ENCODE measurements around the gene PHLDA3.
"Not testable (repeated sequence)": the region's sequence is repeated elsewhere in the genome, so short reads cannot be mapped to it uniquely, and the experiment has no call there.

PHLDA3 gene

DNA sequence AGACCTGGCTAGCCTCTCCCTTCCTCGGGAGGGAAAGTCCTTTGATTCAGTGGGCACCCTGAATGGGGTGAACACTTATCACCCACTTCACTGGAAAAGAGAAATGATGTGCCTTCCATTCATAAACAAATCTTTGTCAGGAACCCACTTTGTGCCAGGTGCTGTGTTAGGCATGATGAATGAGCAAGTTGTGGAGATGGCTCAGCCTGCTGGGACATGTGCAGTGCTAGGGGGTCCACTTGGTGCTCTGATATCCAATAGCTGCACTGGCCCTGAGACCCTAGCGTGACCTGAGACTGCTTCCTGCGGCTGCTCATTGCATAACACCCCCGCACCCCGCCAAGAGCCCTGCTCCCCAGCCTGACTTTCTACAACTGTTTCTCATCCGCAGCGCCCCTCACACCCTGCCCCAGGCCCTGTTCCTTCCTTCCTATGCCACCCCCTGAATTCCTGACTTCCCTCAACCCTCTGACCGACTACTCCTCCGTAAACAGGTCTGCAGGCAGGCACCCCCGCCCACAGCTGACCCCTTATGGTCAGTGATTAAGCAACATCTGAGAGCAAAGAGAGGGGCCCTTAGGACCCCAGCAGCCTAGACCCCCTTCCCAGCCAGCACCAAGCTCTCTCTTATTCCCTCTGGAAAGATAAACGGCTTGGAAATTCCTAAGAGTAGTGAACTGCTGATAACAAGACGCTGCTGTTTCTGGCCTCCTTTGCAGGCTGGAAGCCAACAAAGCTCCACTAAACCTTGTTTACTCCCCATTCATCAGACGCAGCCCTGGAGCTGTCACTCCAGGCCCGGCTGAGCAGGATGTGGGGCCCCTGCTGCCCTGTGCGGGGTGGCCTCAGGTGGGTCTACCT is 25.0 kb upstream of the PHLDA3 start:
- in situ Hi-C loops (cut with MboI; ENCODE audit: low sequenced_read_pairs, unreplicated experiment): no loop called here
- TF ChIP-seq, protein P1, sequence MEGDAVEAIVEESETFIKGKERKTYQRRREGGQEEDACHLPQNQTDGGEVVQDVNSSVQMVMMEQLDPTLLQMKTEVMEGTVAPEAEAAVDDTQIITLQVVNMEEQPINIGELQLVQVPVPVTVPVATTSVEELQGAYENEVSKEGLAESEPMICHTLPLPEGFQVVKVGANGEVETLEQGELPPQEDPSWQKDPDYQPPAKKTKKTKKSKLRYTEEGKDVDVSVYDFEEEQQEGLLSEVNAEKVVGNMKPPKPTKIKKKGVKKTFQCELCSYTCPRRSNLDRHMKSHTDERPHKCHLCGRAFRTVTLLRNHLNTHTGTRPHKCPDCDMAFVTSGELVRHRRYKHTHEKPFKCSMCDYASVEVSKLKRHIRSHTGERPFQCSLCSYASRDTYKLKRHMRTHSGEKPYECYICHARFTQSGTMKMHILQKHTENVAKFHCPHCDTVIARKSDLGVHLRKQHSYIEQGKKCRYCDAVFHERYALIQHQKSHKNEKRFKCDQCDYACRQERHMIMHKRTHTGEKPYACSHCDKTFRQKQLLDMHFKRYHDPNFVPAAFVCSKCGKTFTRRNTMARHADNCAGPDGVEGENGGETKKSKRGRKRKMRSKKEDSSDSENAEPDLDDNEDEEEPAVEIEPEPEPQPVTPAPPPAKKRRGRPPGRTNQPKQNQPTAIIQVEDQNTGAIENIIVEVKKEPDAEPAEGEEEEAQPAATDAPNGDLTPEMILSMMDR (IDR thresholded peaks at IDR 0.05; ENCODE audit: borderline replicate concordance, control extremely low read depth, extremely low read depth, insufficient read depth, missing control alignments): no peak
- no peak for DNase-seq (ENCODE audit: low spot score)

DNA sequence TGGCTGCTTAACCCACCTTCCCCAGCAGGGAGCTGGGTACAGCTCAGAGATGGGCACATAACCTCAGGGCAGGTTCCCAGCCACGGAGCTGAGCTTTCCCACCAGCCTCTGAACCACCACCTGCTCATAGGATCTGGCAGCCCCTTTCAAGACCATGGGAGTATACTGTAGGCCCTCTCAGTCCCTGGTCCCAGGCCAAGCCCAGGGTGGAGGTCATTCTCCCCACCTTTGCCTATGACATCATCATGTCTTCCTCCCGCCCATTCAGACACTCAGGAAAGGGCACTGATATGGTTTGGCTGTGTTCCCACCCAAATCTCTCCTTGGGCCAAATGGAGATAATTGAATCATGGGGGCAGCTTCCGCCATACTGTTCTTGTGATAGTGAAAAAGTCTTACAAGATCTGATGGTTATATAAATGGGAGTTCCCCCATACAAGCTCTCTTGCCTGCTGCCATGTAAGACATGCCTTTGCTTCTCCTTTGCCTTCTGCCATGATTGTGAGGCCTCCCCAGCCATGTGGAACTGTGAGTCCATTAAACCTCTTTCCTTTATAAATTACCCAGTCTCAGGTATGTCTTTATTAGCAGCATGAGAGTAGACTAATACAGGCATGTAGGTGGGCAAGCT is 24.2 kb upstream of the PHLDA3 start:
- DNase-seq (ENCODE audit: low spot score); in situ Hi-C loops (cut with MboI; ENCODE audit: low sequenced_read_pairs, unreplicated experiment): not testable (repeated sequence)

DNA sequence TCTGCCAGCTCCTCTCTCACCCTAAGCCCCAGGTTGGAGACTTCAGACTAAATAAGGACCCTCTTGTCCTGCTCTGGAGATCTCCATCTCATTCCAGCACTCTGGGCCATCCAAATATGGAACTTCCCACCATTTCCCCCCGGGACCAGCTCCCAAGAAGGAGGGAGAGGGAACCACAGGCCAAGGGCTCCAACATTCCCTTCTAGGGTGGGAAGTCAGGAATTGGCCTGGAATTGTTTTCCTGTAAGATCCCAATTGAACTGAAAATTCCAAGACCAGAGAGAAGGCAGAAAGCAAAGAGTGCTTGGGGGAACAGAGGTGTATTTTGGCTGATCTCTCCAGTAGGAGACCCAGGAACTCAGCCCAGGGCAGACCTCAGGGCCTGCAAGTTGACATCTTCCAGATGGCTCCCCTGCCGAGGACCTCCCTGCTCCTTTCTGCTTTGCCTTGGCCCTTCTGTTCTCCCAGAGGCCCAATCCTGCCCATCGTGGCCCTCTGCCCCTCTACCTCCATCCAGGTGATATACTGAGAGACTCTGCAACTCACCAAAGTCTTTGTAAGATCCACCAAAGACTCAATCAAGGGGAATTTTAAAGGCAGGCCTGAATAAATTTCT is 23.0 kb upstream of the PHLDA3 start:
- TF ChIP-seq, protein P1 (IDR thresholded peaks at IDR 0.05; ENCODE audit: borderline replicate concordance, control extremely low read depth, extremely low read depth, insufficient read depth, missing control alignments): no peak
- no peak for DNase-seq (ENCODE audit: low spot score)
- in situ Hi-C loops (cut with MboI; ENCODE audit: low sequenced_read_pairs, unreplicated experiment): no loop called here

DNA sequence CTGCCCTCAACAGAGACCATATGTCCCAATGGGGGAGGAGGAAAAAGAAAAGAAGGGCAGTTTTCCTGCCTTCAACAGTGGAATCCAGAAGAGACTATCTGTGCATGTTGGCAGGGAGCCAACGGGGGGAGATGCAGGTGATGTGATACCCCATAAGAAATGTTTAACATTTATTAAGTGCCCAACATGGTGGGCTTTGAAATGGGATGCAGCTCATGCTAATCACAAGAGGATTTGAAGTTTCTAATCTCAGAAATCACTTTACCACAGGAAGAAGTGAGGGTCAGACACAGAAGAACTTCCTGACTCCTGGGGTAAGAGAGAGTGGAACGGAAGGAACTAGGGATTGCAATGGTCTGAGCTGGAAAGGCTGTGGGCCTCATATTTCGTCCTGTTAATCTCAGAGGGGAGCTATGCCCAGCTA is 21.7 kb upstream of the PHLDA3 start:
- DNase-seq (ENCODE audit: low spot score): no peak
- TF ChIP-seq, protein P1 (IDR thresholded peaks at IDR 0.05; ENCODE audit: borderline replicate concordance, control extremely low read depth, extremely low read depth, insufficient read depth, missing control alignments): no peak
- in situ Hi-C loops (cut with MboI; ENCODE audit: low sequenced_read_pairs, unreplicated experiment): no loop called here

GRCh38 chr1:201489643-201490261 is 20.8 kb upstream of the PHLDA3 start:
- TF ChIP-seq, protein P1 (IDR thresholded peaks at IDR 0.05; ENCODE audit: borderline replicate concordance, control extremely low read depth, extremely low read depth, insufficient read depth, missing control alignments): no peak
- in situ Hi-C loops (cut with MboI; ENCODE audit: low sequenced_read_pairs, unreplicated experiment): no loop called here
- DNase-seq (ENCODE audit: low spot score): no peak

DNA sequence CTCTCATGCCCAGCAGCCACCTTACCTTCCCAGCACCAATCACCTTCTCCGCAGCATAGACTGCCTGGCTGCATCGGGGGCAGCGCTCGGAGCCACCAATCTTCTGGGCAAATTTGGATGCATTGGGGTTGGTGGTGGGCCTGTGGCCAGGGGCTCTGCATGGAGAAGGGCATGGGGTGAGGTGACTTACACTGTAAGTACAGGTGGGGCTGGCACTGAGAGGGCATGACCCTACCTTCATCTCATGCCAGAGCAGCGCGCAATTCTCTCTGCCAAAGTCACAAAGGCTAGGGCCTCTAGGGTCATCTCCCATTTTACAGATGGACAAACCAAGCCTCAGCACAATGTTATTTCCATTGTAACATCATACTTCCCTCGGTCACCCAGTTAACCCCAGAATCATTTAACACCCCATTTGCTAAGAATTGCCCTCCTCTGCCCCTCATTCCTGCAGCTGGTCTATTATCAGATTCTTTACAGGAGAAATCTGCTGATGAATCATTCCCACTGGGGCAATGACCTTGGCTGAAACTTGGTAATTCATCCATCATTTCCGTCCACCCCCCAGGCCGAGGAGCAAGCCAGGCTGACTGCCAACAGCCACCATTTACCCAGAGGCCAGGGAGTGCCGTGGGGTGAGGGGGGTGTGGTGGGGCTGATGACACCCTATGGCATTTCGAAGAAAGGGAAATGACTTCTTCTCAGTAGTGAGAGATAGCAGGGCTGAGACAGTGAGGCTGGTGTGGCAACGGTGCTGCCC is 20.0 kb upstream of the PHLDA3 start:
- DNase-seq (ENCODE audit: low spot score): no peak
- TF ChIP-seq, protein P1 (IDR thresholded peaks at IDR 0.05; ENCODE audit: borderline replicate concordance, control extremely low read depth, extremely low read depth, insufficient read depth, missing control alignments): no peak
- in situ Hi-C loops (cut with MboI; ENCODE audit: low sequenced_read_pairs, unreplicated experiment): no loop called here
